ENCODE results near the gene DAP. TPM values are rescaled to one million over a fixed set of nuclear protein-coding genes. Genes with fewer than 3 reads are reported as not detected.
A peak's percentile ranks its signal among the peaks of the same experiment; 100 is the strongest.
"Not testable (repeated sequence)": the region's sequence is repeated elsewhere in the genome, so short reads cannot be mapped to it uniquely, and the experiment has no call there.

The DAP gene
- polyA plus RNA-seq, 4 donors = 81.2 to 203 (median 142) TPM

- Histone ChIP-seq H3K27me3 (ENCODE audit: control insufficient read depth in 3 of 3, insufficient read depth in 3 of 3, low read length in 3 of 3) (no peaks in the 10 kb centered on the region), H3K27ac (ENCODE audit: low read depth in 1 of 3, low read length in 2 of 3) (no peak overlapping the region), H3K9me3 (ENCODE audit: control insufficient read depth in 2 of 2, insufficient read depth in 1 of 2, low read depth in 1 of 2, low read length in 1 of 2) (no peaks in the 10 kb centered on the region), H3K4me3 (ENCODE audit: low read depth in 1 of 3, low read length in 3 of 3) (no peak overlapping the region), H3K4me1 (ENCODE audit: control insufficient read depth in 3 of 3, insufficient read depth in 2 of 3, low read depth in 1 of 3, low read length in 2 of 3) (peaks cover 0 to 3% (median 0%) of the 10 kb centered on the region in 3 donors), H3K36me3 (ENCODE audit: control insufficient read depth in 3 of 3, insufficient read depth in 2 of 3, low read depth in 1 of 3, low read length in 3 of 3) (peaks cover 2 to 26% (median 3%) of the 10 kb centered on the region in 3 donors)
- WGBS, 3 donors = 89 to 94% (median 93%) methylated on average over 3 of the region's 3 CpGs
- DNase-seq (no peak), FAIRE-seq (no peak)
Observed at GRCh38 chr5:10727861-10728260, 33.2 kb downstream of the DAP start.

- no peak for DNase-seq
- no peaks in the 10 kb centered on the region for H3K9me3 ChIP-seq (ENCODE audit: control insufficient read depth in 2 of 2, insufficient read depth in 1 of 2, low read depth in 1 of 2, low read length in 1 of 2)
- H3K4me3 ChIP-seq (ENCODE audit: low read depth in 1 of 3, low read length in 3 of 3) = no peak overlapping the region
- H3K4me1 ChIP-seq (ENCODE audit: control insufficient read depth in 3 of 3, insufficient read depth in 2 of 3, low read depth in 1 of 3, low read length in 2 of 3) = peaks cover 0 to 3% (median 0%) of the 10 kb centered on the region in 3 donors
- no peak for FAIRE-seq
- peaks cover 0 to 26% (median 2%) of the 10 kb centered on the region in 3 donors for H3K36me3 ChIP-seq (ENCODE audit: control insufficient read depth in 3 of 3, insufficient read depth in 2 of 3, low read depth in 1 of 3, low read length in 3 of 3)
- H3K27ac ChIP-seq (ENCODE audit: low read depth in 1 of 3, low read length in 2 of 3) = peak overlapping the region in 1 of 3 donors; percentile 11
- WGBS, 3 donors = 56 to 79% (median 65%) methylated on average over 8 of the region's 8 CpGs
- no peaks in the 10 kb centered on the region for H3K27me3 ChIP-seq (ENCODE audit: control insufficient read depth in 3 of 3, insufficient read depth in 3 of 3, low read length in 3 of 3)
Observed at GRCh38 chr5:10726913-10727517, 34.0 kb downstream of the DAP start.

DNA sequence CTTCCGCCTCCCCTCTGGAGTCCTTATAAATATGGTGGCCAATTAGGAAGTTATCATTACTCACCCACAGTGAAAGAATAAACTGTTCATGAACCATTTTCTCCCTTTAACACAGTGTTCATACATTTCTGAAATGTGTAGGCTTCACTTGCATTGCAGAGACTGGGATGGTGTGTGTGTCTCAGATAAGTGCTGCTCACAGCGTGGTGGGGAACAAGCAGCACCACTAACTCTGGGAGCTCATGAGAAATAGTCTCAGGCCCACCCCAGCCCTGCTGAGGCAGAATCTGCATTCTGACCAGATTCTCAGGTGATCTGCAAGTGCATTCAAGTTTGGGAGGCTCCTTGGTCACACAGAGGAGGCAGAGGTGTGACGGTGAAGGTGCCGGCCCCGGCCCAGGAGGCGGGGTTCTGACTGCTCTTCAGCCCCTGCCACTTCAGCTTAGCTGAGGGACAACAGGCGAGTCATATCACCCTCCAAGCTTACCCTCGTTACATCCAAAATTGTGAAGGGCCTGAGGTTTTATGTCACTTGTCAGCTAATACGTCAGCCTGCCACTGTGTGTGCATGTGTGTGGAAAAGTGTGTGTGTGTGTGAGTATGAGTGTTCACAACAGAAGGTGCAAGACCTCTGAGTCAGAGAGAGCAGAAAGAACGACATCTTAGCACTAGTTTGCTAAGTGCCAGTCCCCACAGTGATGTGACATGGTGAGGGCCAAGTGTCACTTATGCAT is 34.7 kb downstream of the DAP start:
- no peaks in the 10 kb centered on the region for H3K27me3 ChIP-seq (ENCODE audit: control insufficient read depth in 3 of 3, insufficient read depth in 3 of 3, low read length in 3 of 3)
- WGBS, 3 donors = 88 to 90% (median 88%) methylated on average over 10 of the region's 10 CpGs
- peak overlapping the region in 1 of 3 donors; percentile 11 for H3K27ac ChIP-seq (ENCODE audit: low read depth in 1 of 3, low read length in 2 of 3)
- H3K4me3 ChIP-seq (ENCODE audit: low read depth in 1 of 3, low read length in 3 of 3) = no peak overlapping the region
- DNase-seq (no peak), FAIRE-seq (no peak)
- no peaks in the 10 kb centered on the region for H3K9me3 ChIP-seq (ENCODE audit: control insufficient read depth in 2 of 2, insufficient read depth in 1 of 2, low read depth in 1 of 2, low read length in 1 of 2)
- H3K36me3 ChIP-seq (ENCODE audit: control insufficient read depth in 3 of 3, insufficient read depth in 2 of 3, low read depth in 1 of 3, low read length in 3 of 3) = peaks cover 0 to 22% (median 2%) of the 10 kb centered on the region in 3 donors
- H3K4me1 ChIP-seq (ENCODE audit: control insufficient read depth in 3 of 3, insufficient read depth in 2 of 3, low read depth in 1 of 3, low read length in 2 of 3) = peaks cover 0 to 3% (median 0%) of the 10 kb centered on the region in 3 donors

DNA sequence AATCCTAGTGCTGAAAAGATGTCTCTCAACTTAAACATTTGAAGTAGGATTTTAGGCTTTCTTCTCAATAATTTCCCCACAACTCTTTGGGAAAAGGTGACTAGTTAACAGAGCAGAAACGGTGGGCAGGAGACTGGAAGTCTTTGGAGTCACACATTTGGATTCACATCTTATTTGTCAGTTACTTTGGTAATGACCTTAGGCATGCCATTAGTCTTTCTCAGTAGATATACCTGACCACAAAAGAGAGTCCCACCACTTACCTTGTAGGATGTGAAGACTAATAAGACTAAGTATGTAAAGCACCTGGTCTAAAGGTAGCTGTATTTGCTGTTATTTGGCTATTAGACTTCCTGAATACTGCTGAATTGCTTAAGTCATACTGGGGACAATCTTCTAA is 35.4 kb downstream of the DAP start:
- Histone ChIP-seq H3K27me3 (ENCODE audit: control insufficient read depth in 3 of 3, insufficient read depth in 3 of 3, low read length in 3 of 3) (no peaks in the 10 kb centered on the region), H3K4me3 (ENCODE audit: low read depth in 1 of 3, low read length in 3 of 3) (no peak overlapping the region), H3K27ac (ENCODE audit: low read depth in 1 of 3, low read length in 2 of 3) (no peak overlapping the region), H3K4me1 (ENCODE audit: control insufficient read depth in 3 of 3, insufficient read depth in 2 of 3, low read depth in 1 of 3, low read length in 2 of 3) (peaks cover 0 to 3% (median 0%) of the 10 kb centered on the region in 3 donors), H3K9me3 (ENCODE audit: control insufficient read depth in 2 of 2, insufficient read depth in 1 of 2, low read depth in 1 of 2, low read length in 1 of 2) (no peaks in the 10 kb centered on the region), H3K36me3 (ENCODE audit: control insufficient read depth in 3 of 3, insufficient read depth in 2 of 3, low read depth in 1 of 3, low read length in 3 of 3) (peaks cover 0 to 21% (median 2%) of the 10 kb centered on the region in 3 donors)
- 74 to 84% (median 76%) methylated on average over 1 of the region's 1 CpG for WGBS, 3 donors
- no peak for FAIRE-seq
- no peak for DNase-seq

- FAIRE-seq (no peak), DNase-seq (no peak)
- peaks cover 0 to 3% (median 0%) of the 10 kb centered on the region in 3 donors for H3K4me1 ChIP-seq (ENCODE audit: control insufficient read depth in 3 of 3, insufficient read depth in 2 of 3, low read depth in 1 of 3, low read length in 2 of 3)
- H3K27me3 ChIP-seq (ENCODE audit: control insufficient read depth in 3 of 3, insufficient read depth in 3 of 3, low read length in 3 of 3) = no peaks in the 10 kb centered on the region
- 56 to 74% (median 63%) methylated on average over 16 of the region's 16 CpGs for WGBS, 3 donors
- H3K4me3 ChIP-seq (ENCODE audit: low read depth in 1 of 3, low read length in 3 of 3) = no peak overlapping the region
- H3K27ac ChIP-seq (ENCODE audit: low read depth in 1 of 3, low read length in 2 of 3) = peak overlapping the region in 1 of 3 donors; percentile 83
- H3K9me3 ChIP-seq (ENCODE audit: control insufficient read depth in 2 of 2, insufficient read depth in 1 of 2, low read depth in 1 of 2, low read length in 1 of 2) = no peaks in the 10 kb centered on the region
- peaks cover 0 to 21% (median 2%) of the 10 kb centered on the region in 3 donors for H3K36me3 ChIP-seq (ENCODE audit: control insufficient read depth in 3 of 3, insufficient read depth in 2 of 3, low read depth in 1 of 3, low read length in 3 of 3)
Observed at GRCh38 chr5:10724781-10725507, 36.1 kb downstream of the DAP start.

- no peak for FAIRE-seq
- peaks cover 0 to 24% (median 0%) of the 10 kb centered on the region in 3 donors for H3K36me3 ChIP-seq (ENCODE audit: control insufficient read depth in 3 of 3, insufficient read depth in 2 of 3, low read depth in 1 of 3, low read length in 3 of 3)
- H3K9me3 ChIP-seq (ENCODE audit: control insufficient read depth in 2 of 2, insufficient read depth in 1 of 2, low read depth in 1 of 2, low read length in 1 of 2) = no peaks in the 10 kb centered on the region
- H3K27ac ChIP-seq (ENCODE audit: low read depth in 1 of 3, low read length in 2 of 3) = no peak overlapping the region
- no peak for DNase-seq
- H3K27me3 ChIP-seq (ENCODE audit: control insufficient read depth in 3 of 3, insufficient read depth in 3 of 3, low read length in 3 of 3) = no peaks in the 10 kb centered on the region
- WGBS, 3 donors = 93 to 97% (median 95%) methylated on average over 1 of the region's 1 CpG
- H3K4me3 ChIP-seq (ENCODE audit: low read depth in 1 of 3, low read length in 3 of 3) = no peak overlapping the region
- H3K4me1 ChIP-seq (ENCODE audit: control insufficient read depth in 3 of 3, insufficient read depth in 2 of 3, low read depth in 1 of 3, low read length in 2 of 3) = peaks cover 0 to 3% (median 0%) of the 10 kb centered on the region in 3 donors
Observed at GRCh38 chr5:10723514-10723913, 37.5 kb downstream of the DAP start.

DNA sequence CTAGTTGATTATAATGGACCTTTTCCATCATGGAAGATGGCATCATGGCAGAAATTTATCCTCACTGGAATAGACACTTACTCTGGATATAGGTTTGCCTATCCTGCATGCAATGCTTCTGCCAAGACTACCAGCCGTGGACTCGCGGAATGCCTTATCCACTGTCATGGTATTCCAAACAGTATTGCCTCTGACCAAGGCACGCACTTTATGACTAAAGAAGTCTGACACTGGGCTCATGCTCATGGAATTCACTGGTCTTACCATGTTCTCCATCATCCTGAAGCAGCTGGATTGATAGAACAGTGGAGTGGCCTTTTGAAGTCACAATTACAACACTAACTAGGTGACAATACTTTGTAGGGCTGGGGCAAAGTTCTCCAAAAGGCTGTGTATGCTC is 40.3 kb downstream of the DAP start:
- DNase-seq; H3K4me3 ChIP-seq (ENCODE audit: low read depth in 1 of 3, low read length in 3 of 3); H3K27me3 ChIP-seq (ENCODE audit: control insufficient read depth in 3 of 3, insufficient read depth in 3 of 3, low read length in 3 of 3); H3K27ac ChIP-seq (ENCODE audit: low read depth in 1 of 3, low read length in 2 of 3); H3K4me1 ChIP-seq (ENCODE audit: control insufficient read depth in 3 of 3, insufficient read depth in 2 of 3, low read depth in 1 of 3, low read length in 2 of 3); FAIRE-seq: not testable (repeated sequence)
- WGBS, 3 donors = 99 to 100% (median 100%) methylated on average over 4 of the region's 4 CpGs
- Histone ChIP-seq H3K36me3 (ENCODE audit: control insufficient read depth in 3 of 3, insufficient read depth in 2 of 3, low read depth in 1 of 3, low read length in 3 of 3) (peaks cover 0 to 27% (median 0%) of the 10 kb centered on the region in 3 donors), H3K9me3 (ENCODE audit: control insufficient read depth in 2 of 2, insufficient read depth in 1 of 2, low read depth in 1 of 2, low read length in 1 of 2) (peaks cover 0 to 12% of the 10 kb centered on the region in 2 donors)

DNA sequence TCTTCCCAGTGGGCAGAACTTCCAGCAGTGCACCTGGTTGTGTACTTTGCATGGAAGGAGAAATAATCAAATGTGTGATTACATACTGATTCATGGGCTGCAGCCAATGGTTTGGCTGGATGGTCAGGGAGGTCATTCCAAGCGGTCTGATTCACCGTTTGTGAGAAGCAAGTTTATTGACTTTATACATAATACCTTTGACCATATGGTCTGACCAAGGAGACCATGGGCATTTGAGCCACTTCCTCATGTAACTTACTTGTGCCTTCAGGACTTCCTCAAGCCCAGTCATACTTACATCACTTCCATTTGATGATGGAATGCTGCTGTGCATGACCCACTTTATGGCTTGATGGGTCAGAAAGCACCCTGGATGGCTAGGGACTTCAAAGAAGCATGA is 41.1 kb downstream of the DAP start:
- no peak overlapping the region for H3K27ac ChIP-seq (ENCODE audit: low read depth in 1 of 3, low read length in 2 of 3)

More for the DNA sequence above, 41.1 kb downstream of the DAP start:
- Histone ChIP-seq H3K36me3 (ENCODE audit: control insufficient read depth in 3 of 3, insufficient read depth in 2 of 3, low read depth in 1 of 3, low read length in 3 of 3) (peaks cover 0 to 28% (median 0%) of the 10 kb centered on the region in 3 donors), H3K4me1 (ENCODE audit: control insufficient read depth in 3 of 3, insufficient read depth in 2 of 3, low read depth in 1 of 3, low read length in 2 of 3) (peaks cover 0 to 3% (median 3%) of the 10 kb centered on the region in 3 donors), H3K4me3 (ENCODE audit: low read depth in 1 of 3, low read length in 3 of 3) (no peak overlapping the region), H3K9me3 (ENCODE audit: control insufficient read depth in 2 of 2, insufficient read depth in 1 of 2, low read depth in 1 of 2, low read length in 1 of 2) (peaks cover 0 to 12% of the 10 kb centered on the region in 2 donors), H3K27me3 (ENCODE audit: control insufficient read depth in 3 of 3, insufficient read depth in 3 of 3, low read length in 3 of 3) (no peaks in the 10 kb centered on the region)
- FAIRE-seq (no peak), DNase-seq (peak in 1 of 2 donors; percentile 49)
- 65 to 86% (median 77%) methylated on average over 2 of the region's 2 CpGs for whole genome bisulfite sequencing, 3 donors

Measured in small intestine (tissue), 7 donors.